Suprapubic skin (tissue), 4 donors: Measurements from ENCODE around the gene LASP1. TPM values are rescaled to one million over a fixed set of nuclear protein-coding genes. Genes with fewer than 3 reads are reported as not detected.

ENCODE experiments used
- DNase-seq, 2 donors: peaks; one replicate each; pipeline ENCODE4 v3.0.0-alpha.2; 2019; ENCODE audit warnings: low spot score in 2 of 2
- H3K27ac ChIP-seq: fragments of 200-600 bp; sonication (generic); one replicate; pipeline ENCODE4 v1.5.1; 2019
- H3K27me3 ChIP-seq: fragments of 200-600 bp; sonication (generic); one replicate; pipeline ENCODE4 v1.5.1; 2019
- H3K36me3 ChIP-seq: fragments of 200-600 bp; sonication (generic); one replicate; pipeline ENCODE4 v1.5.1; 2019
- H3K4me1 ChIP-seq: fragments of 200-600 bp; sonication (generic); one replicate; pipeline ENCODE4 v1.5.1; 2019
- H3K4me3 ChIP-seq: fragments of 200-600 bp; sonication (generic); one replicate; pipeline ENCODE4 v1.5.1; 2019; ENCODE audit warnings: mild to moderate bottlenecking
- H3K9me3 ChIP-seq: fragments of 200-600 bp; sonication (generic); one replicate; pipeline ENCODE4 v1.5.1; 2019
- EP300 ChIP-seq: sonication (generic); formaldehyde crosslinking; IDR thresholded peaks from one replicate; pipeline ENCODE4 v1.6.1; 2017; ENCODE audit warnings: antibody characterized with exemption
- POLR2A ChIP-seq, 2 donors: fragments of 450-650 bp; IDR thresholded peaks; one replicate each; pipeline ENCODE4 v1.6.1; 2017; ENCODE audit warnings: antibody characterized with exemption in 2 of 2, mild to moderate bottlenecking in 2 of 2, moderate library complexity in 2 of 2
- POLR2AphosphoS5 ChIP-seq, 3 donors: sonication (generic); formaldehyde crosslinking; IDR thresholded peaks; one replicate each; pipeline ENCODE4 v1.6.1; 2017; ENCODE audit warnings: antibody characterized with exemption in 3 of 3
- WGBS: methylation state at CpG from one replicate; pipeline ENCODE4 v1.1.5; 2018; 5-methylcytosine and 5-hydroxymethylcytosine counted together
- total RNA-seq, 4 donors: library from RNA; depleted of rRNA; stranded (reverse); fragments of >200 nt; gene quantifications; one replicate each; pipeline ENCODE4 v1.1.0, GENCODE V29; 2016
- TF ChIP-seq, protein P1 (sequence below), 2 donors: fragments of 200-600 bp in 1 of 2; fragments of 450-650 bp in 1 of 2; sonication (generic) in 1 of 2; IDR thresholded peaks; one replicate each; pipeline ENCODE4 v1.5.1; 2016 to 2019; ENCODE audit warnings: antibody characterized with exemption in 2 of 2, mild to moderate bottlenecking in 1 of 2, moderate library complexity in 1 of 2

The LASP1 gene
- total RNA-seq, 4 donors from 2014 or later = 83.1 to 124 (median 99.6) TPM

- no peaks in the 10 kb centered on the region for H3K27me3 ChIP-seq
- 100% methylated on average over 1 of the region's 1 CpG for WGBS
- no peak for DNase-seq
These were observed 21.3 kb upstream of the LASP1 start for GRCh38 chr17:38848557-38848891.

DNA sequence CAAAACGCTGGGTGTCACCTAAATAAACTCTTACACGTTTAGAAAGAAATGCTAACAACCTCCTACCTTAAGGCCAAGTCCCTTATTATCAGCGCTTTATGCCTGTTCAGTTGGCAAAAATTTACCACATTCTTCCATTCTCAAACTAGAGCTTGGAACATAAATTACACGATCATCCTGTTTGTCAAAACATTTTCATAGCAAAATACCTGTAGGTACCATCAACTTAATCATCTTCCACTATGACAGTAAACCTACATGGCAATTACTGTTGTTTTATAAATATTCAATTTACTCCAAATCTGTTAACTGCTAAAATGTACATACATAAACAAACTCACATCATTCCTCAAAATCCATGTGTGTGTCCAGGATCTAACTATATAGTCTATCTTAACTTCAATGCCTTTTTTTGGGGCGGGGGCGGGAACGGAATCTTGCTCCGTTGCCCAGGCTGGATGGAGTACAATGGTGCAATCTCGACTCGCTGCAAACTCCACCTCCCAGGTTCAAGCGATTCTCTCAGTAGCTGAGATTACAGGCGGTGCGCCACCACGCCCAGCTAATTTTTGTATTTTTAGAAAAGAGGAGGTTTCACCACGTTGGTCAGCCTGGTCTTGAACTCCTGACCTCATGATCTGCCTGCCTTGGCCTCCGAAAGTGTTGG lies 20.8 kb upstream of the LASP1 start:
- no peaks in the 10 kb centered on the region for H3K9me3 ChIP-seq
- H3K27ac ChIP-seq = no peak overlapping the region
- H3K27me3 ChIP-seq = no peaks in the 10 kb centered on the region
- peaks cover 24% of the 10 kb centered on the region for H3K4me1 ChIP-seq
- DNase-seq = no peak
- 63% methylated on average over 16 of the region's 16 CpGs for WGBS
- peaks cover 48% of the 10 kb centered on the region for H3K36me3 ChIP-seq
- TF ChIP-seq EP300 = no peak
- TF ChIP-seq, protein P1, sequence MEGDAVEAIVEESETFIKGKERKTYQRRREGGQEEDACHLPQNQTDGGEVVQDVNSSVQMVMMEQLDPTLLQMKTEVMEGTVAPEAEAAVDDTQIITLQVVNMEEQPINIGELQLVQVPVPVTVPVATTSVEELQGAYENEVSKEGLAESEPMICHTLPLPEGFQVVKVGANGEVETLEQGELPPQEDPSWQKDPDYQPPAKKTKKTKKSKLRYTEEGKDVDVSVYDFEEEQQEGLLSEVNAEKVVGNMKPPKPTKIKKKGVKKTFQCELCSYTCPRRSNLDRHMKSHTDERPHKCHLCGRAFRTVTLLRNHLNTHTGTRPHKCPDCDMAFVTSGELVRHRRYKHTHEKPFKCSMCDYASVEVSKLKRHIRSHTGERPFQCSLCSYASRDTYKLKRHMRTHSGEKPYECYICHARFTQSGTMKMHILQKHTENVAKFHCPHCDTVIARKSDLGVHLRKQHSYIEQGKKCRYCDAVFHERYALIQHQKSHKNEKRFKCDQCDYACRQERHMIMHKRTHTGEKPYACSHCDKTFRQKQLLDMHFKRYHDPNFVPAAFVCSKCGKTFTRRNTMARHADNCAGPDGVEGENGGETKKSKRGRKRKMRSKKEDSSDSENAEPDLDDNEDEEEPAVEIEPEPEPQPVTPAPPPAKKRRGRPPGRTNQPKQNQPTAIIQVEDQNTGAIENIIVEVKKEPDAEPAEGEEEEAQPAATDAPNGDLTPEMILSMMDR (IDR thresholded peaks at IDR 0.05) = no peak
- no peak for TF ChIP-seq POLR2A (IDR thresholded peaks at IDR 0.05)
- TF ChIP-seq POLR2AphosphoS5 (IDR thresholded peaks at IDR 0.05) = no peak
- H3K4me3 ChIP-seq = no peak overlapping the region

More at GRCh38 chr17:38848557-38848891, 21.3 kb upstream of the LASP1 start:
- H3K4me1 ChIP-seq = peaks cover 23% of the 10 kb centered on the region
- H3K36me3 ChIP-seq = peaks cover 48% of the 10 kb centered on the region
- no peak overlapping the region for H3K4me3 ChIP-seq
- no peaks in the 10 kb centered on the region for H3K9me3 ChIP-seq
- no peak for TF ChIP-seq EP300
- TF ChIP-seq POLR2A (IDR thresholded peaks at IDR 0.05) = no peak
- TF ChIP-seq POLR2AphosphoS5 (IDR thresholded peaks at IDR 0.05) = no peak
- TF ChIP-seq, protein P1 (IDR thresholded peaks at IDR 0.05) = no peak
- no peak overlapping the region for H3K27ac ChIP-seq

- H3K27ac ChIP-seq = no peak overlapping the region
- no peak for DNase-seq
- H3K4me3 ChIP-seq = no peak overlapping the region
- H3K27me3 ChIP-seq = no peaks in the 10 kb centered on the region
- peaks cover 25% of the 10 kb centered on the region for H3K4me1 ChIP-seq
- no peak for TF ChIP-seq EP300
- TF ChIP-seq, protein P1 (IDR thresholded peaks at IDR 0.05) = no peak
- no peak for TF ChIP-seq POLR2AphosphoS5 (IDR thresholded peaks at IDR 0.05)
- TF ChIP-seq POLR2A (IDR thresholded peaks at IDR 0.05) = no peak
- 79% methylated on average over 7 of the region's 7 CpGs for whole genome bisulfite sequencing
- peaks cover 48% of the 10 kb centered on the region for H3K36me3 ChIP-seq
- no peaks in the 10 kb centered on the region for H3K9me3 ChIP-seq
These were observed 19.5 kb upstream of the LASP1 start for GRCh38 chr17:38850374-38850773.

DNA sequence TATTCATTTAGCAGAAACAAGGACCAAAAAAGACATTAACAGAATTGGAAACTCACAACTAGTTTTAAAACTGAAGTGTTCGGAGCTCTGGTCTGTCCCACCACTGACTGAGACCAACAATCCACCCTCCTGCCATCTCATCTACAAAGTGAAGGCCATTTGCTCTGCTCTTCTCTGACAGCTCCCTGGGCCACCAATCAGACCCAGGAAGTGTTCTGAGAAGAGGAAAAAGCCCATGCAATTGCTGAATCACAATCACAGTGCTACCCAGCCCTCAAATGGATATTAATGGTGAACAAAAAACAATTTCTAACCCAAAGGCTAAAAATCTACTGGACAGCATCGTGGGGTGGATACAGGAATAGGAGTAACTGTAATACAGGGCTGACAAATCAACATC lies 18.4 kb upstream of the LASP1 start:
- Histone ChIP-seq H3K4me3 (peak overlapping the region; percentile 63), H3K4me1 (peaks cover 25% of the 10 kb centered on the region), H3K27me3 (no peaks in the 10 kb centered on the region), H3K9me3 (no peaks in the 10 kb centered on the region), H3K36me3 (peaks cover 48% of the 10 kb centered on the region), H3K27ac (no peak overlapping the region)
- no peak for DNase-seq
- 38% methylated on average over 2 of the region's 2 CpGs for WGBS
- TF ChIP-seq, protein P1 (IDR thresholded peaks at IDR 0.05) = no peak
- TF ChIP-seq EP300 = no peak
- TF ChIP-seq POLR2A (IDR thresholded peaks at IDR 0.05) = no peak
- TF ChIP-seq POLR2AphosphoS5 (IDR thresholded peaks at IDR 0.05) = no peak

DNA sequence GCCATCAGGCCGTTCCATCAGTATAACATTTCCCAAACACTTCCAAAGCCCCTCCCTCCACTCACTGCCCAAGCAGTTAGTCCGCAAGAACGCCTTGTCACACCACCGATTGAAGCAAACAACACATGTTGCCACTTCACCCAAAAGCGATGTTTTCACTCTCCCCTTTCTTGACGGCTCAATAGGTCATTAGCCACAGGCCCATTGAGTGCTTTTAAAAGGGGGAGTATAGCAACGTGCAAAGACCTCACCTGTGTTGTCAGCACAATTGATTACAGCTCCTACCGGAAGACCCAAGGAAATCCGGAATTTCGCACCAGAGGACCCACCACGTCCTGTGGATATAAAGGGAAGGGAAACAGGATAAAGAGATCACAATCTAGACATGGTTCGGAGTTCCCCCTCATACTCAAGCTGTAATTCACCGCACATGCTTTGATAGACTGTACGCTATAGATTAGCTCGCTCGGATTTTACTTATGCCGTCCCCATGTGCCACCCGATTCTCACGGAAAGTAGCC lies 17.0 kb upstream of the LASP1 start:
- H3K27ac ChIP-seq = peak overlapping the region; percentile 90
- TF ChIP-seq POLR2A (IDR thresholded peaks at IDR 0.05) = no peak
- TF ChIP-seq POLR2AphosphoS5 (IDR thresholded peaks at IDR 0.05) = no peak
- TF ChIP-seq, protein P1 (IDR thresholded peaks at IDR 0.05) = no peak
- TF ChIP-seq EP300 = no peak
- peaks cover 38% of the 10 kb centered on the region for H3K36me3 ChIP-seq
- no peaks in the 10 kb centered on the region for H3K27me3 ChIP-seq
- 3% methylated on average over 19 of the region's 19 CpGs for WGBS
- peaks cover 25% of the 10 kb centered on the region for H3K4me1 ChIP-seq
- no peaks in the 10 kb centered on the region for H3K9me3 ChIP-seq
- H3K4me3 ChIP-seq = peak overlapping the region; percentile 63
- DNase-seq = no peak
